Liver (tissue), 9 donors: ENCODE results near the gene SCN1A. TPM values are rescaled to one million over a fixed set of nuclear protein-coding genes. Genes with fewer than 3 reads are reported as not detected.

Experiments
- DNase-seq: peaks from one replicate; pipeline ENCODE4 v3.0.0-alpha.2; 2017; ENCODE audit warnings: low spot score
- H3K27ac ChIP-seq, 2 donors: one replicate each; pipeline ENCODE4 v1.7.0; 2013; ENCODE audit warnings: inconsistent platforms in 2 of 2, low read length in 2 of 2, control low read depth in 1 of 2, low read depth in 1 of 2, mild to moderate bottlenecking in 1 of 2
- H3K27me3 ChIP-seq, 4 donors: one replicate each; pipeline versions ENCODE4 v1.6.1 to v1.7.0; 2013; ENCODE audit warnings: low read length in 3 of 4, inconsistent platforms in 1 of 4, mild to moderate bottlenecking in 1 of 4, moderate library complexity in 1 of 4; ENCODE audit not compliant: control insufficient read depth in 4 of 4, insufficient read depth in 4 of 4
- H3K36me3 ChIP-seq, 4 donors: one replicate each; pipeline versions ENCODE4 v1.6.1 to v1.7.0; 2013; ENCODE audit warnings: low read length in 3 of 4, mild to moderate bottlenecking in 3 of 4, low read depth in 1 of 4, moderate library complexity in 1 of 4; ENCODE audit not compliant: control insufficient read depth in 4 of 4, insufficient read depth in 3 of 4
- H3K4me1 ChIP-seq, 4 donors: one replicate each; pipeline versions ENCODE4 v1.6.1 to v1.7.0; 2013; ENCODE audit warnings: low read length in 3 of 4, mild to moderate bottlenecking in 3 of 4, moderate library complexity in 1 of 4; ENCODE audit not compliant: control insufficient read depth in 4 of 4, insufficient read depth in 4 of 4
- H3K4me3 ChIP-seq, 3 donors: one replicate each; pipeline versions ENCODE4 v1.6.1 to v1.7.0; 2013; ENCODE audit warnings: low read length in 3 of 3, control low read depth in 1 of 3, low read depth in 1 of 3, mild to moderate bottlenecking in 1 of 3
- H3K9ac ChIP-seq, 2 donors: one replicate each; pipeline ENCODE4 v1.7.0; 2013; ENCODE audit warnings: low read length in 2 of 2, mild to moderate bottlenecking in 2 of 2, moderate library complexity in 2 of 2, control low read depth in 1 of 2, low read depth in 1 of 2
- H3K9me3 ChIP-seq, 4 donors: one replicate each; pipeline versions ENCODE4 v1.6.1 to v1.7.0; 2013; ENCODE audit warnings: low read length in 3 of 4; ENCODE audit not compliant: control insufficient read depth in 4 of 4
- ATF3 ChIP-seq: IDR thresholded peaks from 2 replicates; pipeline ENCODE4 v1.6.1; 2016; ENCODE audit warnings: antibody characterized with exemption
- FOXA2 ChIP-seq: IDR thresholded peaks from 2 replicates; pipeline ENCODE4 v1.6.1; 2016; ENCODE audit warnings: antibody characterized with exemption
- GABPA ChIP-seq, 2 donors: IDR thresholded peaks in 1 of 2; conservative IDR thresholded peaks in 1 of 2; 2 replicates each; pipeline ENCODE4 v1.6.1; 2016; ENCODE audit warnings: antibody characterized with exemption in 2 of 2, mild to moderate bottlenecking in 1 of 2, moderate library complexity in 1 of 2
- HNF4A ChIP-seq, 2 donors: conservative IDR thresholded peaks; 2 replicates each; pipeline ENCODE4 v1.6.1; 2016; ENCODE audit warnings: antibody characterized with exemption in 2 of 2, mild to moderate bottlenecking in 2 of 2
- HNF4G ChIP-seq: IDR thresholded peaks from 2 replicates; pipeline ENCODE4 v1.6.1; 2016; ENCODE audit warnings: antibody characterized with exemption
- JUND ChIP-seq, 2 donors: IDR thresholded peaks; 2 replicates each; pipeline ENCODE4 v1.6.1; 2016; ENCODE audit warnings: antibody characterized with exemption in 2 of 2
- NR2F2 ChIP-seq: IDR thresholded peaks from 2 replicates; pipeline ENCODE4 v1.6.1; 2016; ENCODE audit warnings: antibody characterized with exemption
- SP1 ChIP-seq: IDR thresholded peaks from 2 replicates; pipeline ENCODE4 v1.6.1; 2018; ENCODE audit warnings: antibody characterized with exemption, mild to moderate bottlenecking
- TAF1 ChIP-seq: conservative IDR thresholded peaks from 2 replicates; pipeline ENCODE4 v1.6.1; 2016; ENCODE audit warnings: antibody characterized with exemption, mild to moderate bottlenecking
- WGBS: extraction: QIAGEN DNeasy Blood & Tissue Kit; methylation state at CpG from one replicate; pipeline ENCODE4 v1.1.7; 2013; 5-methylcytosine and 5-hydroxymethylcytosine counted together
- polyA plus RNA-seq, 2 donors: library from polyadenylated mRNA; stranded (reverse) in 1 of 2; unstranded in 1 of 2; fragments of 200-250 nt in 1 of 2; fragments of >200 nt in 1 of 2; fragmentation: Nextera tagmentation in 1 of 2; extraction: Ambion mirVana in 1 of 2; gene quantifications; one replicate each; pipeline versions ENCODE4 v1.2.1 to v1.2.3, GENCODE V29; 2013 to 2015
- total RNA-seq, 2 donors: library from RNA; depleted of rRNA; stranded (reverse); fragments of >200 nt; gene quantifications; one replicate each; pipeline ENCODE4 v1.2.3, GENCODE V29; 2014
- TF ChIP-seq, protein P1 (sequence below): IDR thresholded peaks from 2 replicates; pipeline ENCODE4 v1.6.1; 2016; ENCODE audit warnings: antibody characterized with exemption
- TF ChIP-seq, protein P2 (sequence below): IDR thresholded peaks from 2 replicates; pipeline ENCODE4 v1.6.1; 2016; ENCODE audit warnings: antibody characterized with exemption, mild to moderate bottlenecking
- TF ChIP-seq, protein P3 (sequence below): fragments of 150-350 bp; IDR thresholded peaks from 2 replicates; pipeline ENCODE4 v1.5.1; 2017; ENCODE audit warnings: improper control_type of control experiment, low read depth, low read length; ENCODE audit not compliant: missing input control
- donor health status: healthy.
- donor health status: healthy.
- donor health status: healthy.
- donor health status: healthy.
- donor health status: healthy.

SCN1A gene
- total and polyA plus RNA-seq, 4 donors: 0.11 TPM; not detected in 3

GRCh38 chr2:165950438-165950837, 177.4 kb downstream of the SCN1A start:
- H3K9ac ChIP-seq: no peak overlapping the region
- H3K4me1 ChIP-seq: peaks cover 0 to 18% (median 12%) of the 10 kb centered on the region in 4 donors
- H3K9me3 ChIP-seq: no peaks in the 10 kb centered on the region
- TF ChIP-seq HNF4G: no peak
- TF ChIP-seq ATF3: no peak
- TF ChIP-seq JUND (IDR thresholded peaks at IDR 0.05): no peak
- TF ChIP-seq NR2F2: no peak
- TF ChIP-seq, protein P1, sequence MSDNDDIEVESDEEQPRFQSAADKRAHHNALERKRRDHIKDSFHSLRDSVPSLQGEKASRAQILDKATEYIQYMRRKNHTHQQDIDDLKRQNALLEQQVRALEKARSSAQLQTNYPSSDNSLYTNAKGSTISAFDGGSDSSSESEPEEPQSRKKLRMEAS: no peak
- TF ChIP-seq, protein P2, sequence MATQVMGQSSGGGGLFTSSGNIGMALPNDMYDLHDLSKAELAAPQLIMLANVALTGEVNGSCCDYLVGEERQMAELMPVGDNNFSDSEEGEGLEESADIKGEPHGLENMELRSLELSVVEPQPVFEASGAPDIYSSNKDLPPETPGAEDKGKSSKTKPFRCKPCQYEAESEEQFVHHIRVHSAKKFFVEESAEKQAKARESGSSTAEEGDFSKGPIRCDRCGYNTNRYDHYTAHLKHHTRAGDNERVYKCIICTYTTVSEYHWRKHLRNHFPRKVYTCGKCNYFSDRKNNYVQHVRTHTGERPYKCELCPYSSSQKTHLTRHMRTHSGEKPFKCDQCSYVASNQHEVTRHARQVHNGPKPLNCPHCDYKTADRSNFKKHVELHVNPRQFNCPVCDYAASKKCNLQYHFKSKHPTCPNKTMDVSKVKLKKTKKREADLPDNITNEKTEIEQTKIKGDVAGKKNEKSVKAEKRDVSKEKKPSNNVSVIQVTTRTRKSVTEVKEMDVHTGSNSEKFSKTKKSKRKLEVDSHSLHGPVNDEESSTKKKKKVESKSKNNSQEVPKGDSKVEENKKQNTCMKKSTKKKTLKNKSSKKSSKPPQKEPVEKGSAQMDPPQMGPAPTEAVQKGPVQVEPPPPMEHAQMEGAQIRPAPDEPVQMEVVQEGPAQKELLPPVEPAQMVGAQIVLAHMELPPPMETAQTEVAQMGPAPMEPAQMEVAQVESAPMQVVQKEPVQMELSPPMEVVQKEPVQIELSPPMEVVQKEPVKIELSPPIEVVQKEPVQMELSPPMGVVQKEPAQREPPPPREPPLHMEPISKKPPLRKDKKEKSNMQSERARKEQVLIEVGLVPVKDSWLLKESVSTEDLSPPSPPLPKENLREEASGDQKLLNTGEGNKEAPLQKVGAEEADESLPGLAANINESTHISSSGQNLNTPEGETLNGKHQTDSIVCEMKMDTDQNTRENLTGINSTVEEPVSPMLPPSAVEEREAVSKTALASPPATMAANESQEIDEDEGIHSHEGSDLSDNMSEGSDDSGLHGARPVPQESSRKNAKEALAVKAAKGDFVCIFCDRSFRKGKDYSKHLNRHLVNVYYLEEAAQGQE: no peak
- TF ChIP-seq GABPA (IDR thresholded peaks at IDR 0.05 in 1 of 2, conservative IDR thresholded peaks at IDR 0.05 in 1 of 2): no peak
- TF ChIP-seq, protein P3, sequence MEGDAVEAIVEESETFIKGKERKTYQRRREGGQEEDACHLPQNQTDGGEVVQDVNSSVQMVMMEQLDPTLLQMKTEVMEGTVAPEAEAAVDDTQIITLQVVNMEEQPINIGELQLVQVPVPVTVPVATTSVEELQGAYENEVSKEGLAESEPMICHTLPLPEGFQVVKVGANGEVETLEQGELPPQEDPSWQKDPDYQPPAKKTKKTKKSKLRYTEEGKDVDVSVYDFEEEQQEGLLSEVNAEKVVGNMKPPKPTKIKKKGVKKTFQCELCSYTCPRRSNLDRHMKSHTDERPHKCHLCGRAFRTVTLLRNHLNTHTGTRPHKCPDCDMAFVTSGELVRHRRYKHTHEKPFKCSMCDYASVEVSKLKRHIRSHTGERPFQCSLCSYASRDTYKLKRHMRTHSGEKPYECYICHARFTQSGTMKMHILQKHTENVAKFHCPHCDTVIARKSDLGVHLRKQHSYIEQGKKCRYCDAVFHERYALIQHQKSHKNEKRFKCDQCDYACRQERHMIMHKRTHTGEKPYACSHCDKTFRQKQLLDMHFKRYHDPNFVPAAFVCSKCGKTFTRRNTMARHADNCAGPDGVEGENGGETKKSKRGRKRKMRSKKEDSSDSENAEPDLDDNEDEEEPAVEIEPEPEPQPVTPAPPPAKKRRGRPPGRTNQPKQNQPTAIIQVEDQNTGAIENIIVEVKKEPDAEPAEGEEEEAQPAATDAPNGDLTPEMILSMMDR: no peak
- H3K27me3 ChIP-seq: no peaks in the 10 kb centered on the region
- no peak overlapping the region for H3K27ac ChIP-seq
- H3K36me3 ChIP-seq: peaks cover 0 to 22% (median 3%) of the 10 kb centered on the region in 4 donors
- 76% methylated on average over 3 of the region's 3 CpGs for WGBS
- no peak for DNase-seq
- H3K4me3 ChIP-seq: no peak overlapping the region

- no peak overlapping the region for H3K27ac ChIP-seq
- no peak overlapping the region for H3K9ac ChIP-seq
- H3K9me3 ChIP-seq: no peaks in the 10 kb centered on the region
- WGBS: 99% methylated on average over 1 of the region's 1 CpG
- no peak for DNase-seq
- H3K4me1 ChIP-seq: no peaks in the 10 kb centered on the region
- TF ChIP-seq HNF4A (conservative IDR thresholded peaks at IDR 0.05): no peak
- TF ChIP-seq FOXA2: no peak
- no peak for TF ChIP-seq GABPA (IDR thresholded peaks at IDR 0.05 in 1 of 2, conservative IDR thresholded peaks at IDR 0.05 in 1 of 2)
- TF ChIP-seq TAF1: no peak
- TF ChIP-seq SP1: no peak
- TF ChIP-seq, protein P3: no peak
- no peak for TF ChIP-seq ATF3
- no peaks in the 10 kb centered on the region for H3K27me3 ChIP-seq
- no peak overlapping the region for H3K4me3 ChIP-seq
- peaks cover 1 to 28% (median 26%) of the 10 kb centered on the region in 4 donors for H3K36me3 ChIP-seq
Measured at GRCh38 chr2:165941827-165942226, 186.0 kb downstream of the SCN1A start.
